Retinal pigment epithelial cell (primary cell): ENCODE measurements around the gene WBP2.
"Not testable (repeated sequence)": the region's sequence is repeated elsewhere in the genome, so short reads cannot be mapped to it uniquely, and the experiment has no call there.

Experiments
- DNase-seq: peaks from one replicate; pipeline ENCODE4 v3.0.0-alpha.2; 2010; ENCODE audit warnings: low read depth
- H3K4me3 ChIP-seq: 2 replicates; pipeline ENCODE4 v1.5.1; 2011; ENCODE audit warnings: mild to moderate bottlenecking, low read length, control low read depth, moderate library complexity
- TF ChIP-seq, protein P1 (sequence below): conservative IDR thresholded peaks from 2 replicates; pipeline ENCODE4 v1.5.1; 2011; ENCODE audit warnings: low read depth, low read length, control low read depth, inconsistent platforms

WBP2 gene

DNA sequence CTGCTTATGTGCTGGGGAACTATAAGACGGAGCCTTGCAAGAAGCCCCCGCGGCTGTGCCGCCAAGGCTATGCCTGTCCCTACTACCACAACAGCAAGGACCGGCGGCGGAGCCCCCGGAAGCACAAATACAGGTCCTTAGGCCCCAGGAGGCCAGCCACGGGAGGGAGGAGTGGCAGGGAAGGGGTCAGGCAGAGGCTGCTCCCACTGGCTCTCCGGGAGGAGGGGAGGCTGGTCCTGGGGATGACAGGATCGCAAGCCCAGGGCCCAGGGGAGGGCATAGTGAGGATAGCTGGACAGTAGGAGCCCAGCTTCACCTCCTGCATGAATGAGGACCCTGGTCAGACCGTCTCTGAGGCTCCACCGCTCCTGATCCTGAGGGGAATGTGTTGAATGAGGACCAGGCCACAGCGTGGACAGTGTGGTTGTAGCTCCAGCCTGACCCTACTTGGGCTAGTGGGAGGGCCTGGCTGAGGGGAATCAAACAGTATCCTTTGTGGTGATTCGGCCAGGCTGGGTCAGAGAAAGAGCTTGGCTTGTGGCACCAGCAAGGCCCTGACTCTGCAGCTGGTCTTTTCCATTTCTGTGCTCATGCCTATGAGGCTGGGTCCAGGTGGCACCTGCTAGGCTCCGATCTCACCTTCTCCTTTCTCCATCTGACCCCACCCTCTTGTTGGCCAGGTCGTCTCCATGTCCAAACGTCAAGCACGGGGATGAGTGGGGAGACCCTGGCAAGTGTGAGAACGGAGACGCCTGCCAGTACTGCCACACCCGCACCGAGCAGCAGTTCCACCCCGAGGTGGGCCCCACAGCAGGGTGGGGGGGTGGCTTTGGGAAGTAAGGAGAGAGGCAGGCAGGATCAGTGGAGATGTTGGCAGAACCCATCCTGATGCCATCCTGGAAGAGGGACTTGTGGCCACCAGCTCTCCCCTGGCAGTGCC, 41.8 kb downstream of the WBP2 start:
- TF ChIP-seq, protein P1, sequence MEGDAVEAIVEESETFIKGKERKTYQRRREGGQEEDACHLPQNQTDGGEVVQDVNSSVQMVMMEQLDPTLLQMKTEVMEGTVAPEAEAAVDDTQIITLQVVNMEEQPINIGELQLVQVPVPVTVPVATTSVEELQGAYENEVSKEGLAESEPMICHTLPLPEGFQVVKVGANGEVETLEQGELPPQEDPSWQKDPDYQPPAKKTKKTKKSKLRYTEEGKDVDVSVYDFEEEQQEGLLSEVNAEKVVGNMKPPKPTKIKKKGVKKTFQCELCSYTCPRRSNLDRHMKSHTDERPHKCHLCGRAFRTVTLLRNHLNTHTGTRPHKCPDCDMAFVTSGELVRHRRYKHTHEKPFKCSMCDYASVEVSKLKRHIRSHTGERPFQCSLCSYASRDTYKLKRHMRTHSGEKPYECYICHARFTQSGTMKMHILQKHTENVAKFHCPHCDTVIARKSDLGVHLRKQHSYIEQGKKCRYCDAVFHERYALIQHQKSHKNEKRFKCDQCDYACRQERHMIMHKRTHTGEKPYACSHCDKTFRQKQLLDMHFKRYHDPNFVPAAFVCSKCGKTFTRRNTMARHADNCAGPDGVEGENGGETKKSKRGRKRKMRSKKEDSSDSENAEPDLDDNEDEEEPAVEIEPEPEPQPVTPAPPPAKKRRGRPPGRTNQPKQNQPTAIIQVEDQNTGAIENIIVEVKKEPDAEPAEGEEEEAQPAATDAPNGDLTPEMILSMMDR = no peak
- no peak for DNase-seq
- no peak overlapping the region for H3K4me3 ChIP-seq

DNA sequence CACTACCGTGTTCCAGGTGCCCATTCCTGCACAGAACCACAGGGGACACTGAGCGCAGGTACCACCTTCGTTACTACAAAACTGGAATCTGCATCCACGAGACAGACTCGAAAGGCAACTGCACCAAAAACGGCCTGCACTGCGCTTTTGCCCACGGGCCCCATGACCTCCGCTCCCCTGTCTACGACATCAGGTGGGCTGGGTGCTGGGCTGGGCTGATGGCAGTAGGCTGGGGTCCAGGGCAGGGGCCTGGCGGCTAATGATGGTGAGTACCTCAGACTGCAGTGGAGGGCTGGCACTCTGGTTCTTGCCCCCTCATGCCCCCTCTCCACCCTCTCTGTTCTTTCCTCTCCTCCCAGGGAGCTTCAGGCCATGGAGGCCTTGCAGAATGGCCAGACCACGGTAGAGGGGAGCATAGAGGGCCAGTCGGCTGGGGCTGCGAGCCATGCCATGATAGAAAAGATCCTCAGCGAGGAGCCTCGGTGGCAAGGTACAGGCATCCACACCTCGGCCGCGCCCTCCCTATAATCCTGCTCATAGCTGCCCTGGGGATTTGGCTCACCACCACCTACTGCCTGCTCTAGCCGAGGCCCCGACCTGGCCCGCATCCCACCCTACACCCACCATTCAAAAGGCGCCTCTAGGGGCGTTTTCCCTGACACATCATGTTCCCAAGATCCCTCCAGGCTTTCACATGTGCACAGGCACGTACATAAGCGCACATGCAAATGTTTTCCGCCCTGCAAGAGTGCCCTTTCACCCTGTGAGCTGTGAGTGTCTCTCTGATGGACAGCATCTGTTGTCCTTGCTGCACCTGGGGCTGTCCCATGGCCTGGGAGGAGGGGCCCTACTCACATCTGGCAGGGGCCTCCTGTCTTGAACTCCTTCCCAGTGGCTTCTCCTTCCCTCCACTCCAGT, 42.8 kb downstream of the WBP2 start:
- TF ChIP-seq, protein P1 = no peak
- no peak overlapping the region for H3K4me3 ChIP-seq

DNA sequence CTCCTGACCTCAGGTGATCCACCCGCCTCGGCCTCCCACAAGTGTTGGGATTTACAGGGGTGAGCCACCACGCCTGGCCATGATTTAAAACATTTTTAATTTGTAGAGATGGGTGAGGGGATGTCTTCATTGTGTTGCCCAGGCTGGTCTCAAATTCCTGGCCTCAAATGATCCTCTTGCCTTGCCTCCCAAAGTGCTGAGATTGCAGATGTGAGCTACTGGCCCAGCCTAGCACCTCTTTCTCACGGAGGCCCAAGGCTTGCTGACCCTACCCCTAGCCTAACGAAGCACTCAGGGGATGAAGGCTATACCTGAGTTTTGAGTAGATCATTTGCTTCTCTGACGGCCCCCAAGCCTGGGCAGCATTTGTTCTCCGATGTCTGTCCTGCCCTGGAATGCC, 44.0 kb downstream of the WBP2 start:
- DNase-seq = no peak
- H3K4me3 ChIP-seq = no peak overlapping the region
- TF ChIP-seq, protein P1 = no peak

More for the DNA sequence above, 42.8 kb downstream of the WBP2 start:
- no peak for DNase-seq

DNA sequence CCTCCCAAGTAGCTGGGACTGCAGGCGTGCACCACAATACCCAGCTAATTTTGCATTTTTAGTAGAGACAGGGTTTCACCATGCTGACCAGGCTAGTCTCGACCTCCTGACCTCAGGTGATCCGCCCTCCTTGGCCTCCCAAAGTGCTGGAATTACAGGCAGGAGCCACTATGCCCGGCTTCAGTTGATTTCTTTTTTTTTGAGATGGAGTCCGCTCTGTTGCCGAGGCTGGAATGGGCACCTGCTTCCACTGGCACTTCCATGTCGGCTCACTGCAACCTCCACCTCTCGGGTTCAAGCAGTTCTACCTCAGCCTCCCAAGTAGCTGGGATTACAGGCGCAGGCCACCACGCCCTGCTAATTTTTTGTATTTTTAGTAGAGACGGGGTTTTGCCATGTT, 44.4 kb downstream of the WBP2 start:
- DNase-seq, H3K4me3 ChIP-seq: not testable (repeated sequence)

DNA sequence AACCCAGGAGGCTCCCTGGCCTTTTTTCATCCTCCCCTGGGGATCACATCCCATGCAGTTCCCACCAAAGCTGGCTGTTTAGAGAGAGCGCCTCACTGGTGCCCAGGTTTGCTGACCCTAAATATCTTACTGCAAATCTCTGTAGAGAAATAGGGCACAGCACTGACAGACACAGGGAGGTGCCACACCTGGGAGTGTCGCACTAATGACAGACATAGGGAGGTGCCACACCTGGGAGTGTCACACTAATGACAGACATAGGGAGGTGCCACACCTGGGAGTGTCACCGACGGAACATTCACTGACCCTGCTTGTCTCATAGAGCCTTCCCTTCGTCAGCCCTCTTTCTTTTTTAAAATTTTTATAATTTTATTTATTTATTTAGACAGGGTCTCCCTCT, 44.9 kb downstream of the WBP2 start:
- TF ChIP-seq, protein P1 = no peak
- H3K4me3 ChIP-seq = no peak overlapping the region

DNA sequence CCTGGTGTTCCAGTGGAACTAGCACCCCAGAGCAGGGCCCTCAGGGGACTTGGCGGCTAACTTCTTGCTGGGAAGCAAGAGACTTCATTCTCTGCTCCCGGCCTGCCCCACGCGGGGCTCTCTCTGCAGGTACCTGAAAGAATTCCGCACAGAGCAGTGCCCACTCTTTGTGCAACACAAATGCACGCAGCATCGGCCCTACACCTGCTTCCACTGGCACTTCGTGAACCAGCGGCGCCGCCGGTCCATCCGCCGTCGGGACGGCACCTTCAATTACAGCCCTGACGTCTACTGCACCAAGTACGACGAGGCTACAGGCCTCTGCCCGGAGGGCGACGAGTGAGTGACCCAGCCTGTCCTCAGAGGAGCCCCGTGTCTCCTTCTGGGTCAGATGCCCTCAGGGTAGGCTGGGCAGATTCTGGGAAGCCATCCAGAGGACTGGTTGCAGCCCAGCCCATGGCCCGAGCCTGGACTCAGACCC, 45.5 kb downstream of the WBP2 start:
- TF ChIP-seq, protein P1 = no peak
- DNase-seq = no peak
- H3K4me3 ChIP-seq = no peak overlapping the region

More for the DNA sequence above, 44.9 kb downstream of the WBP2 start:
- DNase-seq = no peak
